ENCODE measurements around the gene CAMKMT. TPM values are rescaled to one million over a fixed set of nuclear protein-coding genes. Genes with fewer than 3 reads are reported as not detected.

CAMKMT gene
- total RNA-seq, 4 donors from 2014 or later: 2.9 to 18.8 (median 11.2) TPM

GRCh38 chr2:44635725-44636124 is 274.0 kb downstream of the CAMKMT start:
- Histone ChIP-seq H3K4me1 (no peaks in the 10 kb centered on the region), H3K27me3 (no peaks in the 10 kb centered on the region), H3K36me3 (no peaks in the 10 kb centered on the region), H3K27ac (no peak overlapping the region), H3K9me3 (no peaks in the 10 kb centered on the region), H3K4me3 (no peak overlapping the region)
- intact Hi-C loops (cut with DNase I; ENCODE audit: low total_unique reads): no loop called here
- no peak for DNase-seq
- TF ChIP-seq POLR2A (IDR thresholded peaks at IDR 0.05): no peak
- TF ChIP-seq, protein P1, sequence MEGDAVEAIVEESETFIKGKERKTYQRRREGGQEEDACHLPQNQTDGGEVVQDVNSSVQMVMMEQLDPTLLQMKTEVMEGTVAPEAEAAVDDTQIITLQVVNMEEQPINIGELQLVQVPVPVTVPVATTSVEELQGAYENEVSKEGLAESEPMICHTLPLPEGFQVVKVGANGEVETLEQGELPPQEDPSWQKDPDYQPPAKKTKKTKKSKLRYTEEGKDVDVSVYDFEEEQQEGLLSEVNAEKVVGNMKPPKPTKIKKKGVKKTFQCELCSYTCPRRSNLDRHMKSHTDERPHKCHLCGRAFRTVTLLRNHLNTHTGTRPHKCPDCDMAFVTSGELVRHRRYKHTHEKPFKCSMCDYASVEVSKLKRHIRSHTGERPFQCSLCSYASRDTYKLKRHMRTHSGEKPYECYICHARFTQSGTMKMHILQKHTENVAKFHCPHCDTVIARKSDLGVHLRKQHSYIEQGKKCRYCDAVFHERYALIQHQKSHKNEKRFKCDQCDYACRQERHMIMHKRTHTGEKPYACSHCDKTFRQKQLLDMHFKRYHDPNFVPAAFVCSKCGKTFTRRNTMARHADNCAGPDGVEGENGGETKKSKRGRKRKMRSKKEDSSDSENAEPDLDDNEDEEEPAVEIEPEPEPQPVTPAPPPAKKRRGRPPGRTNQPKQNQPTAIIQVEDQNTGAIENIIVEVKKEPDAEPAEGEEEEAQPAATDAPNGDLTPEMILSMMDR (IDR thresholded peaks at IDR 0.05): no peak

- H3K27ac ChIP-seq: no peak overlapping the region
- no peaks in the 10 kb centered on the region for H3K4me1 ChIP-seq
- TF ChIP-seq, protein P1 (IDR thresholded peaks at IDR 0.05): no peak
- TF ChIP-seq POLR2A (IDR thresholded peaks at IDR 0.05): no peak
- H3K27me3 ChIP-seq: no peaks in the 10 kb centered on the region
- DNase-seq: no peak
- intact Hi-C loops (cut with DNase I; ENCODE audit: low total_unique reads): no loop called here
- H3K36me3 ChIP-seq: no peaks in the 10 kb centered on the region
- no peak overlapping the region for H3K4me3 ChIP-seq
- H3K9me3 ChIP-seq: no peaks in the 10 kb centered on the region
Measured at GRCh38 chr2:44638649-44639048, 276.9 kb downstream of the CAMKMT start.

DNA sequence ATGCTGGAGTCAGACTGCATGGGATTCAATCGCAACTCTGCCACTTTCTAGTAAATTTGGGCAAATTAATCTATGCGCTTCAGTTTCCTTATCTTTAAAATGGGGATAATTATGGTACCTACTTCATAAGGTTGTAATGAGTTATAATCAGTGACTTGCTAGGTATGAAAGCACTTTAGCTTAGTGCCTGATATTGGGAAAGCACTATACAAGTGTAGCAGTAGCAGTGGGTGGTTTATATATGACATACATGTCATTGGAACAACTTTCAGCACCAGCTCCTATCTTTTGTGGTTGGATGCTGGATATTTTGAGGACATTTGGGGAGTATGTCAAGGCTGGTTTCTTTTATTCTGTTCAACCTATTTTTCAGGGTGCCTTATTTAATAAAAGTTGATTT is 277.7 kb downstream of the CAMKMT start:
- intact Hi-C loops (cut with DNase I; ENCODE audit: low total_unique reads): no loop called here
- H3K27ac ChIP-seq: no peak overlapping the region
- TF ChIP-seq, protein P1 (IDR thresholded peaks at IDR 0.05): no peak
- no peak for TF ChIP-seq POLR2A (IDR thresholded peaks at IDR 0.05)
- H3K9me3 ChIP-seq: no peaks in the 10 kb centered on the region
- no peaks in the 10 kb centered on the region for H3K4me1 ChIP-seq
- H3K4me3 ChIP-seq: no peak overlapping the region
- DNase-seq: no peak
- no peaks in the 10 kb centered on the region for H3K36me3 ChIP-seq
- no peaks in the 10 kb centered on the region for H3K27me3 ChIP-seq

GRCh38 chr2:44642123-44642857 is 280.5 kb downstream of the CAMKMT start:
- TF ChIP-seq POLR2A (IDR thresholded peaks at IDR 0.05): no peak
- TF ChIP-seq, protein P1 (IDR thresholded peaks at IDR 0.05): no peak
- H3K27me3 ChIP-seq: no peaks in the 10 kb centered on the region
- no peaks in the 10 kb centered on the region for H3K4me1 ChIP-seq
- no peak for DNase-seq
- intact Hi-C loops (cut with DNase I; ENCODE audit: low total_unique reads): no loop called here
- no peak overlapping the region for H3K4me3 ChIP-seq
- no peaks in the 10 kb centered on the region for H3K9me3 ChIP-seq
- H3K27ac ChIP-seq: no peak overlapping the region
- no peaks in the 10 kb centered on the region for H3K36me3 ChIP-seq

GRCh38 chr2:44645937-44646336 is 284.2 kb downstream of the CAMKMT start:
- no peak overlapping the region for H3K4me3 ChIP-seq
- no peaks in the 10 kb centered on the region for H3K36me3 ChIP-seq
- no peak for DNase-seq
- TF ChIP-seq, protein P1 (IDR thresholded peaks at IDR 0.05): no peak
- no peak for TF ChIP-seq POLR2A (IDR thresholded peaks at IDR 0.05)
- H3K9me3 ChIP-seq: no peaks in the 10 kb centered on the region
- no peaks in the 10 kb centered on the region for H3K4me1 ChIP-seq
- intact Hi-C loops (cut with DNase I; ENCODE audit: low total_unique reads): no loop called here
- H3K27me3 ChIP-seq: no peaks in the 10 kb centered on the region
- no peak overlapping the region for H3K27ac ChIP-seq
